Femur (tissue), 1 donor: ENCODE data around the gene ARGFX.

Experiments
- DNase-seq: peaks from one replicate; pipeline ENCODE4 v3.0.0-alpha.2; 2017

Gene ARGFX

DNA sequence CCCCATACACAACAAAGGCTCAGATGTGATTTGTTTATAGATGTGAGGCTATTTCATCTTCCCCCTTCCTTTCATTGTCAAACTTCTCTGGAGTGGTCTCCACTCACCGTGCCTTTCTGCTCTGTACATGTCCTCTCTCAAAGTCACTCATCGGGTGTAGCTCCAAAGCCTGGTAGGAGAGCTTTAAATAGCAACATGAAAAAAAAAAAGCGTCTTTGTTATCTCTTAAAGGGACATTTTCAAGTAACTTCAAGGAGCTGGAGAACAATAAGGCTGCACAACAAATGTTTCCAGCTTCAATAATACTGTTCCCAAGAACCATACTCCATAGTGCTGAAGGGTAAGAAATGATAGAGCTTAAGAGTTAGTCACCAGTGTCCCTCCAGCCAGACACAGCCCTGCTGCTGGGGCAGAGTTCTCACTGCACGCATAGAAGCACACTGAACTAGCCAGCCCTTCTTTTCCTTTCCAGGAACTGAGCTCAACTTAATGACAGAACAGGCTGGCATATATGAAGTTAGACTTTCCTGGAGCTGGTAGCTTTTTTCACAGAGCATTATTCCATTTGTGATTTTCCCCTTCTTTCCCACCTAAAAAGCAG is 33.6 kb downstream of the ARGFX start:
- DNase-seq, result peak; percentile 19

DNA sequence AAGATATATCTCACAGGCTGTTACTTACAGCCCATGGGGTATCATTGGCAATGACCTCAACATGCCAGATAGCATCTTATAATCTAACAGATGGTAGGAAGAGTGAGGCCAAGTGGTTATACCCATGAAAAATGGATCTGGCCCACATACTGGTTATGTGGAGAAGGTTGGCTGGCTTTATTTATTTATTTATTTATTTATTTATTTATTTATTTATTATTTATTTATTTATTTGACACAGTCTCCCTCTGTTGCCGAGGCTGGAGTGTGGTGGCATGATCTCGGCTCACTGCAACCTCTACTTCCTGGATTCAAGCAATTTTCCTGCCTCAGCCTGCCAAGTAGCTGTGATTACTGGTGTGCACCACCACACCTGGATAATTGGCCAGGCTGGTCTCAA is 37.0 kb downstream of the ARGFX start:
- DNase-seq, result no peak

DNA sequence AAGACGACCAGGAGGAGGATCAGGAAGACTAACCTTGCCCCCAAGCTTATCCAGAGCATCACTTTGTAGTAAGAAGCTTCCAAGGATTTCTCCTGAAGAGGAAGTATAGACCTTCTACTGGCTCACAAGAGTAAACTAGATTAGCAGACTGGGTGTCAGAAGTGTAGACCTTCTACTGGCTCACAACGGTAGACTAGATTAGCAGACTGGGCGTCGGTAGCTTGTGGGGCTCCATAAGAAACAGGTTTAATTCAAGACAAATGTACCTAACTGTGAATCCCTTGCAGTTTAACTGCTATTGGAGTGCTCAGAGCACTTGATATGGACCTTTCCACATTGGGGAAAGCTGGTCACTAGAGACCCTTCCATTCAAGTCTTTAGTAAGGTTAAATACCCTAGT is 38.4 kb downstream of the ARGFX start:
- DNase-seq, result no peak
